Panc1 (cell line): Measurements from ENCODE around the gene SSR1. TPM values are rescaled to one million over a fixed set of nuclear protein-coding genes. Genes with fewer than 3 reads are reported as not detected.

Experiments used
- ATAC-seq: fragments of 200-7000 bp; cut with Tn5 transposase; 2 replicates; pipeline ENCODE4 v1.9.1; 2020; ENCODE audit warnings: mild to moderate bottlenecking, moderate library complexity
- BruUV-seq: library from RNA; stranded (reverse); fragments of 400-500 nt; replicated peaks from 2 replicates; lab custom pipeline; 2021; lab: Mats Ljungman, UMichigan
- CTCF ChIA-PET: fragments of 300-600 bp; sonication (Branson Sonifier 250); formaldehyde crosslinking; loops from one replicate; lab custom pipeline; 2022; ENCODE audit warnings: antibody characterized with exemption; lab: Charles Lee
- POLR2A ChIA-PET: fragments of 300-600 bp; sonication (Branson Sonifier 250); formaldehyde crosslinking; loops from one replicate; lab custom pipeline; 2022; ENCODE audit warnings: antibody characterized with exemption; lab: Charles Lee
- DNase-seq: peaks from one replicate; pipeline ENCODE4 v3.0.0-alpha.2; 2010; ENCODE audit warnings: low read depth, low spot score
- H3K27ac ChIP-seq: 2 replicates; pipeline ENCODE4 v1.5.1; 2011; ENCODE audit warnings: mild to moderate bottlenecking, low read length, inconsistent platforms
- H3K27me3 ChIP-seq: fragments of 200-500 bp; sonication (Bioruptor generic); 2 replicates; pipeline ENCODE4 v1.6.0; 2014; ENCODE audit warnings: low read length, inconsistent platforms; ENCODE audit not compliant: control insufficient read depth, insufficient read depth
- H3K36me3 ChIP-seq: fragments of 200-500 bp; sonication (Bioruptor generic); 2 replicates; pipeline ENCODE4 v1.5.1; 2014; ENCODE audit warnings: inconsistent platforms, mild to moderate bottlenecking, low read length, moderate library complexity; ENCODE audit not compliant: control insufficient read depth, insufficient read depth
- H3K4me1 ChIP-seq: 2 replicates; pipeline ENCODE4 v1.5.1; 2011; ENCODE audit warnings: inconsistent platforms, mild to moderate bottlenecking, low read length, moderate library complexity; ENCODE audit not compliant: control insufficient read depth, insufficient read depth
- H3K4me3 ChIP-seq, 2 experiments: 2 replicates each; pipeline ENCODE4 v1.5.1; 2011 to 2012; ENCODE audit warnings: low read depth in 2 of 2, low read length in 2 of 2, mild to moderate bottlenecking in 2 of 2, inconsistent platforms in 1 of 2, moderate library complexity in 1 of 2
- H3K9me3 ChIP-seq: fragments of 200-500 bp; sonication (Bioruptor generic); 2 replicates; pipeline ENCODE4 v1.5.1; 2014; ENCODE audit warnings: low read depth, mild to moderate bottlenecking, inconsistent platforms, low read length, moderate library complexity; ENCODE audit not compliant: control insufficient read depth, insufficient read depth
- POLR2AphosphoS5 ChIP-seq: IDR thresholded peaks from 2 replicates; pipeline ENCODE4 v1.6.1; 2012; ENCODE audit warnings: mild to moderate bottlenecking, low read depth, low read length, moderate library complexity
- REST ChIP-seq, 2 experiments: IDR thresholded peaks; 2 replicates each; pipeline ENCODE4 v1.6.1; 2011 to 2012; ENCODE audit warnings: low read depth in 2 of 2, control low read depth in 1 of 2, low read length in 1 of 2, mild to moderate bottlenecking in 1 of 2, moderate library complexity in 1 of 2; ENCODE audit not compliant: insufficient read depth in 1 of 2
- SIN3A ChIP-seq: IDR thresholded peaks from 2 replicates; pipeline ENCODE4 v1.6.1; 2012; ENCODE audit warnings: low read depth, mild to moderate bottlenecking, low read length, moderate library complexity, borderline replicate concordance; ENCODE audit not compliant: insufficient read depth
- TCF7L2 ChIP-seq: IDR thresholded peaks from 2 replicates; pipeline ENCODE4 v1.6.1; 2011; ENCODE audit warnings: mild to moderate bottlenecking, low read depth, low read length, inconsistent platforms
- in situ Hi-C: cut with HindIII; loops from 2 replicates; pipeline ENCODE4 v1.10.0; 2016; ENCODE audit warnings: low sequenced_read_pairs, low pct_unique_long_range_greater_than_20kb
- intact Hi-C: fragments of 100-400 bp; cut with micrococcal nuclease; formaldehyde crosslinking; loops from one replicate; pipeline ENCODE4 v1.10.0; 2022; ENCODE audit not compliant: unreplicated experiment
- total RNA-seq: library from RNA; stranded (reverse); gene quantifications from one replicate; pipeline ENCODE4 v1.2.1, GENCODE V29; 2021; ENCODE audit not compliant: unreplicated experiment
- TF ChIP-seq, protein P1 (sequence below): fragments of 450-650 bp; IDR thresholded peaks from 2 replicates; pipeline ENCODE4 v1.5.1; 2017; ENCODE audit warnings: mild to moderate bottlenecking

The SSR1 gene
- total RNA-seq, 1 experiment from 2014 or later, result 119 TPM

DNA sequence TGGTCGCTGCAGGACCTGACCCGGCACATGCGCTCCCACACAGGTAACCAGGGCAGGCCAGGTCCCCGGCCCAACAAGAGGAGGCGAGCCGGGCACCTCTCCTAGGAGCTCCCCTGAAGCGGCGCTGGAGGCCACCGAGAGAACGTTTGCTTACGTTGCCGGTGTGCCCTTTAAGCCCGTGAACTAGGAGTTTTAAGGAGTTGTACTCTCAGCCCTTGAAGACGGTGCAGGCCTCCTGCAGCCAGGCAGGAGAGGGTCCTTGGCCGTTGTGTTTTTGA, 65.9 kb downstream of the SSR1 start:
- ChIA-PET CTCF (no interaction called here), POLR2A (no interaction called here)
- no peak for TF ChIP-seq POLR2AphosphoS5
- BruUV-seq, result no TSS peak
- no peak for DNase-seq
- Histone ChIP-seq H3K4me1 (peaks cover 10% of the 10 kb centered on the region), H3K36me3 (peaks cover 2% of the 10 kb centered on the region; the same call in 1 of the 2 replicates), H3K4me3 (no peak overlapping the region), H3K27me3 (no peaks in the 10 kb centered on the region), H3K9me3 (no peaks in the 10 kb centered on the region), H3K27ac (no peak overlapping the region)
- in situ Hi-C loops, result no loop called here
- ATAC-seq, result no peak
- intact Hi-C loops, result no loop called here

DNA sequence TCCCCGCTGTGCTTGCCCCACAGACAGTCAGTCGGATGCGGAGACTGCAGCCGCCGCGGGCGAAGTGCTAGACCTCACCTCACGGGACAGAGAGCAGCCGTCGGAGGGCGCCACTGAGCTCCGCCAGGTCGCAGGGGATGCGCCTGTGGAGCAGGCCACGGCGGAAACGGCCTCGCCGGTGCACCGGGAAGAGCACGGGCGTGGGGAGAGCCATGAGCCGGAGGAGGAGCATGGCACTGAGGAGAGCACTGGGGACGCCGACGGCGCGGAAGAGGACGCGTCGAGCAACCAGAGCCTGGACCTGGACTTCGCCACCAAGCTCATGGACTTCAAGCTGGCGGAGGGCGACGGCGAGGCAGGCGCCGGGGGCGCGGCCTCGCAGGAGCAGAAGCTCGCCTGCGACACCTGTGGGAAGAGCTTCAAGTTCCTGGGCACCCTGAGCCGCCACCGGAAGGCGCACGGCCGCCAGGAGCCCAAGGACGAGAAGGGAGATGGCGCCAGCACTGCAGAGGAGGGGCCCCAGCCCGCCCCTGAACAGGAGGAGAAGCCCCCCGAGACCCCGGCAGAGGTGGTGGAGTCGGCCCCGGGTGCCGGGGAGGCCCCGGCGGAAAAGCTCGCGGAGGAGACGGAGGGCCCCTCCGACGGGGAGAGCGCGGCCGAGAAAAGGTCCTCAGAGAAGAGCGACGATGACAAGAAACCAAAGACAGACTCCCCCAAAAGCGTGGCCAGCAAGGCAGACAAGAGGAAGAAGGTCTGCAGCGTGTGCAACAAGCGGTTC, 66.4 kb downstream of the SSR1 start:
- no TSS peak for BruUV-seq
- intact Hi-C loops, result no loop called here
- in situ Hi-C loops, result no loop called here
- POLR2A ChIA-PET, result no interaction called here
- DNase-seq (no peak), ATAC-seq (no peak)
- H3K4me1 ChIP-seq, result peaks cover 13% of the 10 kb centered on the region
- H3K36me3 ChIP-seq, result peaks cover 2% of the 10 kb centered on the region; the same call in 1 of the 2 replicates
- TF ChIP-seq REST (IDR thresholded peaks at IDR 0.05; ENCODE audit: insufficient read depth in 1 of 2, low read depth in 2 of 2, low read length in 1 of 2) (no peak), TCF7L2 (no peak), SIN3A (no peak), POLR2AphosphoS5 (no peak)
- TF ChIP-seq, protein P1, sequence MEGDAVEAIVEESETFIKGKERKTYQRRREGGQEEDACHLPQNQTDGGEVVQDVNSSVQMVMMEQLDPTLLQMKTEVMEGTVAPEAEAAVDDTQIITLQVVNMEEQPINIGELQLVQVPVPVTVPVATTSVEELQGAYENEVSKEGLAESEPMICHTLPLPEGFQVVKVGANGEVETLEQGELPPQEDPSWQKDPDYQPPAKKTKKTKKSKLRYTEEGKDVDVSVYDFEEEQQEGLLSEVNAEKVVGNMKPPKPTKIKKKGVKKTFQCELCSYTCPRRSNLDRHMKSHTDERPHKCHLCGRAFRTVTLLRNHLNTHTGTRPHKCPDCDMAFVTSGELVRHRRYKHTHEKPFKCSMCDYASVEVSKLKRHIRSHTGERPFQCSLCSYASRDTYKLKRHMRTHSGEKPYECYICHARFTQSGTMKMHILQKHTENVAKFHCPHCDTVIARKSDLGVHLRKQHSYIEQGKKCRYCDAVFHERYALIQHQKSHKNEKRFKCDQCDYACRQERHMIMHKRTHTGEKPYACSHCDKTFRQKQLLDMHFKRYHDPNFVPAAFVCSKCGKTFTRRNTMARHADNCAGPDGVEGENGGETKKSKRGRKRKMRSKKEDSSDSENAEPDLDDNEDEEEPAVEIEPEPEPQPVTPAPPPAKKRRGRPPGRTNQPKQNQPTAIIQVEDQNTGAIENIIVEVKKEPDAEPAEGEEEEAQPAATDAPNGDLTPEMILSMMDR, result no peak
- no peak overlapping the region for H3K4me3 ChIP-seq
- H3K27ac ChIP-seq, result no peak overlapping the region
- no peaks in the 10 kb centered on the region for H3K27me3 ChIP-seq
- H3K9me3 ChIP-seq, result no peaks in the 10 kb centered on the region
- CTCF ChIA-PET, result no interaction called here

DNA sequence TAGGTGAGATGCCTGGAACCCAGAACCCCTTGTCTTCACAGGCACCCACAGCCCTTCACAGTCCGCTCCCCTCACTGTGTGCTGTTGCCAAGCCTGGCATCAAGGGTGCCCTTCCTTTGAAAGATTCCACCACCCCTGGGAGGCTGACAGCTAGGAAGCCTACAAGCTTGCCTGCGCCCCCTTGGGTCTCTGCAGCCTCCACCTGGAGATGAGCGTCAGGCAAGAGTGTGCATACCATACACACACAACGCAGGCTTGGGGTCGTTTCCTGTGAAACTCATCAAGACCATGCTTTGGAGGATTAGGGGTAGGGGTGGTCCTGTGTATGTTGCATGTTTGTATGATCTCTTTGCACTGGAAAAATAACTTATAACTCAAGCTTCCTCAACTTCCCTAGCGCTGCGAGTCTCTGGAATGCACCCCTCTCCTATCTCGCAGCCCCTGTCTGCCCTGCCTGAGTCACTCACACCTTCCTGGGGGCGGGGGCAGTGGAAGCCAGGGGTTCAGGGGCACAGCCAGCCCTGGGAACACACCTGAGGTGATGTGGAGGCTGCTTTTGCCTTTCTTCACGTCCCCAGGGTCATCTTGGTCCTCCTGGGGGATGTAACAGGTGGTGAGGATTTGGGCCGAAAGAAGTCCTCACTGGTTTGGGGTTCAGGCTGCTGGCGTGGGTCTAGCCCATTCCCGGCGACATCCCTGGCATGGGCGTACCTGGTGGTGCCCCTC, 67.2 kb downstream of the SSR1 start:
- Histone ChIP-seq H3K27me3 (no peaks in the 10 kb centered on the region), H3K9me3 (no peaks in the 10 kb centered on the region), H3K27ac (no peak overlapping the region), H3K4me3 (no peak overlapping the region), H3K36me3 (peaks cover 2% of the 10 kb centered on the region; the same call in 1 of the 2 replicates), H3K4me1 (peaks cover 13% of the 10 kb centered on the region)
- ATAC-seq, result no peak
- in situ Hi-C loops (no loop called here), intact Hi-C loops (no loop called here)
- ChIA-PET POLR2A (no interaction called here), CTCF (no interaction called here)
- TF ChIP-seq REST (IDR thresholded peaks at IDR 0.05; ENCODE audit: insufficient read depth in 1 of 2, low read depth in 2 of 2, low read length in 1 of 2), result no peak
- TF ChIP-seq TCF7L2, result no peak
- TF ChIP-seq, protein P1, result no peak
- no peak for TF ChIP-seq SIN3A
- TF ChIP-seq POLR2AphosphoS5, result no peak
- BruUV-seq, result no TSS peak
- DNase-seq, result no peak
